Measurements from ENCODE around the gene ATG5.

ATG5 gene

DNA sequence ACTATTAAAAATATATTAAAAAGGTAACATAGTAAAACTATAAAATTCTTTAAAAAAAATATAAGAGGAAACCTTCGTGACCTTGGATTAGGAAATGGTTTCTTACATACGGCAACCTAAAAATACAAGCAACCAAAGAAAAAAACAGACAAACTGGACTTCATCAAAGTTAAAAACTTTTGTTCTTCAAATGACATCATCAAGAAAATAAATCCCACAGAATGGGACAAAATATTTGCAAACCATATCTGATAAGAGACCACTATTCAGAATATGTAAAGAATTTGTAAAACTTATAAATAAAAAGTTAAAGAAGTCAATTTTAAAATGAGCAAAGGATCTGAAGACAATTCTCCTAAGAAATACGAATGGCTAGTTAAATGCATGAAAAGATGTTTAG lies 110.0 kb downstream of the ATG5 start:
- no peak for DNase-seq

DNA sequence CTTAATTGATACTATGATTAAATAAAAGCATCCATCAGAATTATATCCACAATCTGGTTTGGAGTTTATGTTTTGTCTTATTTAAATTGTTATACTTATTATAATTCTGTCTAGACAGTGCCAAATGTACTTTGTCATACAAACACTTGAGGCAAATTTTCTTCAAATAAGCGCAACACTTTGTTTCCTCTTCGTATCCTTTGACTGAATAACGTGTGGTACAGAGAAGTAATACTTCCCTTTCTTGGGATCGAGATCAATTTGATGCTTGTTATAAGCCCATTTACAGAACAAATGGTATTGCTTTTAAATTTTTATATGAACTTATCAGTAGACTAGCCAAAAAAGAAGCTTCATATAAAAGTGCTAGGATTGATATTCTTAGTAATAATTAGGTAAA lies 111.0 kb downstream of the ATG5 start:
- no peak for DNase-seq

DNA sequence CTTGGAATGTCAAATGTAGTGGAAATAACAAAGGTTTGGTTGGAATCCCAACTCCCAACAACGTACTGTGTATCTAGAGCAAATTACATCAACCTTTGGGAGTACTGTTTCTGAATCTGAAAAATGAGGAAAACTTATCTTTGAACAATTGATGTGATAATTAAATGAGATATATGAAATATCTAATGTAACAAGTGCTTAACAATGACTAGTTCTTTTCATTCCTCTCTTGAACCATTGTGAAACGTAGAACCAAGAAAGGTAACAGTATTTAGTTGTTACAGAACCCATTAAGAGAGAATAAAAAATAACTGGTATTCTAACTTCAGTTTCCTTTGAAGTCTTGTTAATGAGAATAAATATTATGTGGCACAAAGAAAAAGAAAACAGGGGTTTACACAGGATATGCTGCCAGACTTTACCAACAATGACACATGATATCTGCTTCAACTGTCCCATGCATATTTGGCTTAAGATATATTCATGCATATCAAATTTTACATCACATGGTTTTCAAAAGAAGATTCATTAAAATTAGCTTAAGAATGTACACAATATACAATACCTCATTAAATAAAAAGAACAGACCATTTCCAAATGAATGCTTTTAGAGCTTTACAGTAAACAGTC lies 111.8 kb downstream of the ATG5 start:
- no peak for DNase-seq

DNA sequence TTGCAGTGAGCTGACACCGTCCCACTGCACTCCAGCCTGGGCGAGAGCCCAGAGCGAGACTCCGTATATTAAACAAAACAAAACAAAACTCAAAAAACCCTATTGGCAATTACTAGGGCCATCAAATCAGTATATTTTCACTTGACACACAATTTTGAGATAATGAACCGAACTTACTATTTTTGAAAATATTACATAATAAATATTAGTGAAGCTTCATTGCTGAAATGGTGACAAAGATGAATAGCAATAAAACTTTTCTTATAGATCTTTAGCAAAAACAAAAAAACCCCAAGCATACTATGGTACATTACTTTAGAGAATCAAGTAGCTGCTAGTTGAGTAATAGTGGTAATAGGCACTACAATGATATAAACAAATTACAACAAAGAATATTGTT lies 113.0 kb downstream of the ATG5 start:
- no peak for DNase-seq

DNA sequence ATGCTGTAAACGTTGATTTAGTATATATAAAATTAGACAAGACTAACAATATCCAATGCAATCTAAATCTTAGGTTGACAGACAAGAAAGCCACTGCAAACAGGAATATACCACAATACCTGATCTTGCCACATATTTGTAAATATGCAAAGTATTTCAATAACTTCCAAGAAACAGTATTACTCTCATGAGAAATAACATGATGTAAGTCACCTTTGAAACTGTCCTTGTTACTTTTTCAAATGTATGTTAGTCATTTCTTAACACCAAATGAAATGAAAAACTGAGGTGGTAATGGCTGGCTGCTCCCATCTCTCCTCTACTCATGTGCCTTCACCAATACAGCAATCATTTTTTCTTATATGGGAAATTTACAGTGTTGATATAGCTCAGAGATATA lies 118.7 kb downstream of the ATG5 start:
- no peak for DNase-seq

DNA sequence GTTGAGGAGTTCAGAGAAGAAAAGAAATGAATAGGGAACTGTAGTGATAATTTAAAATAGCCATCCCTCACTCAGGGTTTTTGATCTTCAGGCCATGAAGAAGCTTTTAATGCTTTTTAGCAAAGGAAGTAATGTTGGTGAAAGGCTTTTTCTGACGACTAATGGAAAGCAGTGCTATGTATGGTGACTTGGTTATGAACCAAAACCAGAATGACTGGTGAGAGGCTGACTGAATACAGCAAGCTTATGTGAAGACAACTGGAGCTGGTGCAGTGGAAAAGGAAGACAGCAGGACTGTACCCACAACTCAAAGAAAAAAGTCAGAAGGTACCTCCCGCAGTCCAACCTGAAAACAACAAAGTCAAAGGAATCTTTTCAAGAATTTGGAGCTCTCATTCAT lies 120.6 kb downstream of the ATG5 start:
- no peak for DNase-seq

DNA sequence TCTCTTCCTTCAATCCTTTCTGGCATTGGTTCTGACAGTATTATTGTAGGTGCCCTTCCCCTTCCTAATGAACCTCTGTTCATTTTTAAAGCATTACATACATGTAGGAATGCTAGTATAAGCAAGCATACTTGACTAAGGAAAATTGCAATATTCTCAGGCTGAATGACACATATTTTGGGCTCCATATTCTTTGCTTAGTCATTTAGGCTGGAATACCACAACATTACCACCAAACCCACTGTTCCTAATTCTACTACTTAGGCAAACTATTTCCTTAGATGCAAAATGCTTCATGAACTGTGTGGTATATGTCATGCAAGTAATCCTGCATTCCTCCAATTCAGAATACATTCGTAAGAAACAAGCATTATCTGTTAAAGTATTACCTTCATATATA lies 125.6 kb downstream of the ATG5 start:
- DNase-seq = no peak

DNA sequence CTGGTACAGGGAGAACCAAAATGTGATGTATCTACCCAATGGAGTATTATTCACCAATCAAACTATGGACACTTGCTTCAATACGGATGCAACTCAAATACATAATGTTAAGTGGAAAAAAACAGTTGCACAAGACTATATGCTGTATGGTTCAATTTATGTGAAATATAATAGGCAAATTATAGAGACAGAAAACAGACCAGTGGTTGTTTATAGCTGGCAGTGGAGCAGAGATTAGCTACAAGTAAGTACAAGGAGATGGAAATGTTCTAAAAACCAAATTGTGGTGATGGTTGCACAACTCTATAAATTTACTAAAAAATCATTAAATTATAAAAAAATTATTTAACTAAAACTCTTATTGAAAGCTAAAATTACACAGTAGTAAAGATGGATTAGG lies 126.2 kb downstream of the ATG5 start:
- DNase-seq = no peak

DNA sequence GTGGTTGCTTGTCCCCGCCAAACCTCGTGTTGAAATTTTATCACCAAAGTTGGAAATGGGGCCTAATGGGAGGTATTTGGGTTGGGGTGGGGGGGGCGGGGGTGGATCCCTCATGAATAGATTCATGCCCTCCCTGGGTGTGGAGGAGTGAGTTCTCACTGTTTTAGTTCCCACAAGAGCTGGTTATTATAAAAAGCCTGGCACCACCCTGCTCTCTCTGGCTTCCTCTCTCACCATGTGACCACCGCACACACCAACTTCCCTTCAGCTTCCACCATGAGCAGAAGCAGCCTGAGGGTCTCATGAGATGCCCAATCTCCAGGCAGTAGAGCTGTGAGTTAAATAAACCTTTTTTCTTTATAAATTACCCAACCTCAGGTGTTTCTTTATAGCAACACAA lies 128.1 kb downstream of the ATG5 start:
- DNase-seq = no peak

DNA sequence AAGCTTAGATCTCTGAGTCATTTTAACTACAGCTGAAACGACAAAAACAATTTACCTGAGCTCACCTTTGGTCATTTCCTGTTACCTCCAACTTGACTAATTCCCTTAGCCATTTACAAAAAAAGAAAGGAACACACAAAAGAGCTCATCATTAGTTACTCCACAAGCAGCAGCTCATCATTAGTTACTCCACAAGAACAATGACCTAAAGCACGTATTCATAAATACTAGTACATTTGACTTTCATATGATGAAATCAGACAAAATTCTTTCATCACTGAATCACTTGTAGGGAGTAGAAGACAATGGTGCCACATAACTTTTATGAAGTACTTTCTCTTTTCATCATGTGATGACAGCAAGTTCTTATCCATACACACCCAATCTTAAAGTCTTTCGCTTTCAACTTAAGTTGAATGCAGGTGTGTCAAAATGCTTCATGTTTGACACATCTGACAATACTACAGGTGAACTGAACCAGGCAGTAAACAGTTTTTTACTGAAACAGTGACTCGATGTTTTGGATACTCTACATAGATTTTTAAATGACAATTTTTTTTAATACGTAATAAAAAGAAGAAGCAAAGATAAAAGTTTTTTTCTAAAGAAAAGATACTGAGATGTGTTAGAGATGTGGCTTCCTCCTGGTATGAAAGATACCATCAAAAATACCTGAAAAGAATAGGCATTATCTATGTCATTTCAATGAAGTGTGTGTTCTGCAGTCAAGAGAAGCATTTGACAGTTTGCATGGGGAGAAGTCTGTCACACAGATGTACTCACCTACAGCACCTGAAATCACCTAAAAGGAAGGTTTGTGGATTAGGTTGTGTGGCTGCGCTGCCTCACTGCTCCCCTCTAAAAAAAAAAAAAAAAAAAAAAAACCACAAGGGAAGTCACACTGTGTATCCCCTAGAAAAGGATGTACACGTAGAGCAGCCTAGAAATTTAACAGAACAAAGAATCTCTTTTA lies 130.3 kb downstream of the ATG5 start:
- no peak for DNase-seq

DNA sequence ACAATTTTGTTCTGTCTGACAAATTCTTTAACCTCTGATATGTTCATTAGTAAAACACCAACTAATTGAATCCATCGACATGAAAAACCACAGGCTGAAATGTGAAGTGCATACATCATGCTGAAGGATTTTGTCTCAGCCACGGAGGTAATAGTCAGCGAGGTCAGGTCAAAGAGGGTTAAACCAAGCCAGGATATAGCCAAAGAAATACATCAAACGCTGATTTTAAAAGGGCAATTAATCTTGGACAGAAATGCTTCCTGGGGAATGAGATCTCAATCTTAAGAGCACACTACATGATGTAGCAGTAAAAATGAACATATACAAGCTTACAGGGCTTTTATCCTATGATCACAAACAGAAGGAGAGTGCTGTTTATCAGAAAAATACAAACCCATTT lies 132.7 kb downstream of the ATG5 start:
- DNase-seq = no peak

DNA sequence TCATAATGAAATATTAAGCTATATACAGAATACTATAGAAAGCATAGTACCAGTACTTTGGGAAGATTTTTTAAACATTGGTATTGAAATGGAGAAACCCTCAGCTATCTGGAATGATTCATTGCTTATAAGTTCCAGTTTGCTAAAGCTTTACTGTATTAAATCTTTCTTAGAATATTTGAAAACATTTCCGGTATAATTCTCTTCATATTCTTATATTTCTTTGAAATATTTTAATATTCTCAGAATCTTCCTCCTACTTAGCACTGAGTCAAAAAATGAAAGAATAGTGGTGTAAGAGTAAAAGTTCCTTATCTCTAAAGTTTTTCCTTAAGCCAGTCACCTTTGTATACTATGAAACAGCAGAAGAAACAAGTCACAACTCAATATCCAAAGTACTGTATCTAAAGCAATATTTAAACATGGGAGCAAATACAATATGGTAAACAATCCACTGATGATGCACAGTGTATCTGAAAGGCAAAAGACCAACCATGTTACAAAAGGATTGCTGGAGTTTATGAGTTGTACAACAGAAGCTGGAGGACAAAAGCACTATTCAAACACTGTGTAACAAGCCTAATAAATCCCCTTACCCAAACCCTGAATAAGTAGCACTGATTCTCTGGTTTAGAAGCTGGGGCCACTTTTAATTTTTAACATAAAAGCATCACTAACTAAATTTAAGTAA lies 137.3 kb downstream of the ATG5 start:
- no peak for DNase-seq

DNA sequence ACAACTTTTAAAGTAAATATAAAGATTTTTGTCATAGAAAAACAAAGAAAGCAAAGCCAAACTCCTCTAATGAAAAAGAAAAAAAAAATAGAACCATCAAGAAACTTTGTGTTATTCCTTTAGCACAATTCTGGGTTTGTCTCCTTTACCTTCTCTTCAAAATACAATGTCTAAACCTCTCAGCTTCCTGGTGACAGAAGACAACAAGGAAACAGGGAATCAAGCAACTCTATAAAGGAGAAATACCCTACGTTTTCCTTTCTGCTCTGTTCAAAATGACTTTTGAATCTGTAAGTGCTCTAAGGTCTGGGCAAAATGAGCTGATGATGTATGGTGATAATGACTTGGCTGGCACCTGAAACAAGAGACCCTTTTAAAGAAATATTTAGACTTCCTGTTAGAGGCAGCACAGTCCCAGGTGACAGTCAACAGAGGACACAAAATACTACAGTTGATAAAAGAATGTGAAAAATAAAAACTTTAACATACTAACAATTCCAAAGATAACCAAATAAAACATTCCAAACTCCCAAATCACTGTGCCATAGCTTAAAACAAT lies 138.1 kb downstream of the ATG5 start:
- no peak for DNase-seq

DNA sequence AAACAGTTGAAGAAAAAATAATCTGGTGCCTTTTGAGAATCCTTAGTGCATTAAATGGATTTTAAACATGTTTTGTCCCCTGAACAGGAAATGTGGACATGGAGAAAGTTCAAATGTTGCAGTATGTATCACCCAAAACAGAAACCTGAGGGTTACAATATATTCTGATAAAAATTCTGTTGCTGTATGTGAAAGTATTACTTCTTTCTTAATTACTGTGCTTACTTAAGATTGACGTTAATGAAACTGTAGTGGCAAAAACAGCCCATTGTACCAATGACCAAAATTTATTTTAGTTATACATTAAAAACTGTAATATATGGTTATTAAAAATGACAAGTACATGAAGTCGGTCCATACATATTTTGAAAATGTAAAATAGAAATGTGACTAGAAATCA lies 138.8 kb downstream of the ATG5 start:
- no peak for DNase-seq

DNA sequence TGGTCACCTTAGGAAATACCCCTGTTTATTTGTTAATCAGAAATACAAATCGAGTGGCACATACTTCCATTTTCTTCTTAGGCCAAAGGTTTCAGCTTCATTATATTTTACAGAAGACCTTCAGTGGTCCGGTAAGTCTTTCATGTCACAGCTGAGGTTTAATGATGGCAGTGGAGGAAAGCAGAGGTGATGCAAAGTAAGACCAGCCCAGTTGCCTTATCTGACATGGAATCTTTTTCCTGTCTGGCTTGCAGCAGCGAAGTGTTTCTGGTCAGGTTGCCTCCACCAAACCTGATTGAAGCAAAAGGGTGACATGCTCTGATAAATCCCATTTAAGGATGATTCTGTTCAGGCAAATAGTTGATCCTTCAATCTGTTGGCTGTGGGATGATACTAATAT lies 139.4 kb downstream of the ATG5 start:
- no peak for DNase-seq

DNA sequence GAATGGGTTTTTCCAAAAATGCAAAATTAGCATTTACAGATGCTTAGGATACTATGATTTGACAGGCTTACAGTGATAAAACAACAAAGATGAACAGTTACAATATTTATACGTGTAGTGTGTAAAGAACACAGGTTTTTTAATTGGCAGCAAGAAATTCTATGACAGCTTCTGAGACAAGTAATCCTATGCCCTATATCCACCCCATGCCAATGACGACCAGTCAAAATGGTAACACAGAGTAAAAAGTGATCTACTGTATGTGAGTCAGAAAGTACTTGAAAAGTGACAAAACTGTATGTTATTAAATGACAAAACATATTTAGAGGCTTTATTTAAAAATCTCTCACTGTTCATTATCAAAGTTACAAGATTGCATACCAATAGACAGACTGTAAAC lies 139.9 kb downstream of the ATG5 start:
- DNase-seq = no peak

DNA sequence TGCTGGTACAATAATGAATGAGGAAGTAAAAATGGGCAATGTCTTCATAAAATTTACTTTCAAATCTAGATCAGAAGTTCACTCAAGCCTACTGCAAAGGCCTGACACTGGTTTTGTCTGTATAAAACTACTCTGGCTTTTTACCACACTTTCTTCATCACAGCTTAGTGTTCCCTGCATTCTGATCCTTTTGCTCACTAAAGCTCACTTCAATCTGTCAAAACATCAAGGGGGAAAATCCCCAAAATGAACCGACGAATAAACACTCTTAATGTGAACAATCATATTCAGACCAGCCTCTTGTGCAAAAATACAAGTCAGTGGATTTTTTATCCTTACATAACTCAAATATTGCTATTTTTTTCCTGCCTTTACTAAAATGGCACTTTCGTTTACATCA lies 140.9 kb downstream of the ATG5 start:
- DNase-seq = no peak

DNA sequence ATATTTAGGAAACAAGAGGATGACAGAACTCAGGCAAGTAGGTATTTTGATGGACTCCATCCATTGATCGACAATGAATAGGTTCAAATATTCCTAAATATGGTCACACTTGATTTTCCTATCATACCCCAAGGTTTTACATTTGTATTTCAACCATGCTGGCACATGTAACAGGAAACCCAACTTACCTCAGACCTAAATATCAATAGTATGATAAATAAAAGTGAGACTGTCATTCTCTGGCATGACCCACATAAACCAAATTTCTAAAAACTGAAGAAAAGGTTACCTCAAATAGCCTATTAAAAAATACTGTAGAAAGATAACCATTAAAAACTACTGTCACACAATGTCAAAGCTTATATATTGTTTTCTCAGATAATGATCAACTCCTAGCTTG lies 142.1 kb downstream of the ATG5 start:
- no peak for DNase-seq

DNA sequence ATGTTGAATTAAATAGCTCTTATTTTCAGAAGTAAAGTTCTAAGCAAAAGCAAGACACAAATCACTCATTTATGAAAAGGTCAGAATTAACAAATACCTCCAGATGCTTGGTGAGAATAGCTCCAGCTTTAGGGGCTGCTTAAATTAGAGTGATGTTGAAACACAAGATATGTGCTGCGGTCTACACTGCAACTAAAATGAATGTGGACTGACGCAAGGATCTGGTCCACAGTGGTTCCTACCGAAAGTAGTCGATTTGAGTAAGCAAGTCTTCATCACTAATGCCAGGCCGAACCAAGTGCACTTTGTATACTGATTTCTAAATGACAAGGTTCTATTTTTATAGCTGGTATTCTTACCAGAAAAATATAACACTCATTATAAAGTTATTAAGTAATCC lies 143.1 kb downstream of the ATG5 start:
- no peak for DNase-seq

DNA sequence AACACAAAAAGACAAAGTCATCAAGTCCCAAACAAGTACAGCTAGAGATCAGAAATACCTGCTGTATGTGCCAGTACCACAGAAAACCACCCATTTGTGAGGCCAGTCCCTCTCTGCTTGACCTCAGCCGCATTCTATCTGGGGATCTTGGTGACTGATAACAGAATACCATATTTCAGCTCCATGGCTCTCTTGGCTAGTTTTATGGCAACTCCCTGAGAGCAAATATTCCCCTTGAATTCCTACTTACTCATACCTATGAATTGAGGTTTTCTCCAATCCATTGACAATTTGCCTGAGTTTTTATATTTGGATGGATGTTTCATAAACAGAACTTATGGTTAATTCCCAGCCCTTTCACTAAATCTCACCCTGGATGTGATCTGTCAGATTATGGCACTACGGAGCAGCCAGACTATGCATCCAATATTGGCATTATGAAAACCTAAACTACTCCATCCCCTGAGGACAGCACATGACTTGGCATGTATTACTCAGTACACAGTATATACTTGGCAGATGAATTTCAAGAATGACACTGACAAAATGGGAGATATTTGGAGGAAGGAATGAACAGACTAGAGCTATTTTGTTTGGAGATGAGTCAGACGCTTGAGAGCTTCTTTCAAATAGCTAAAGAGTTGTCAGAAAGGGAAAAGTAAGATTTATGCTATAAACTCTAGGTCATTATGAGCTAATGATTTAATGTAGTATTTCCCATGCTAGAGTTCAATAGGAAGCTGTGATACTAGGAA lies 143.7 kb downstream of the ATG5 start:
- no peak for DNase-seq

DNA sequence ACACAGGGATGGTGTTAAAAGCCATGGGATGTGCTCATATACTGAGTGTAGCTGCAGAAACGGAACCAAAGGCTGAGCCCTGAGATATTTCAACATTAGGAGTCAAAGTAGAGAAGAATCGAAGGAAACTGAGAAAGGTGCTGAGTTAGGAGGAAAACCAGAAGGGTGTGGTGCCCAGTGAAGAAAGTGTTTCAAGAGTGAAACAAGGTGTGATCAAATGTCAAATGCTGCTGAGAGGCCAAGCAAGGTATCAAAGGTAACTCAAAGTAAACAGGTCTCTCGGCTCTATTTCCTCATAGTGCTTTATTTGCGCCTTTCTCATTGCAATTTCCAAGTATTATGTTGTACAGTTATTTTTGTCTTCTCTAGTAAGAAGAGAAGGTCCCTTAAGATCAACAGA lies 145.4 kb downstream of the ATG5 start:
- no peak for DNase-seq

DNA sequence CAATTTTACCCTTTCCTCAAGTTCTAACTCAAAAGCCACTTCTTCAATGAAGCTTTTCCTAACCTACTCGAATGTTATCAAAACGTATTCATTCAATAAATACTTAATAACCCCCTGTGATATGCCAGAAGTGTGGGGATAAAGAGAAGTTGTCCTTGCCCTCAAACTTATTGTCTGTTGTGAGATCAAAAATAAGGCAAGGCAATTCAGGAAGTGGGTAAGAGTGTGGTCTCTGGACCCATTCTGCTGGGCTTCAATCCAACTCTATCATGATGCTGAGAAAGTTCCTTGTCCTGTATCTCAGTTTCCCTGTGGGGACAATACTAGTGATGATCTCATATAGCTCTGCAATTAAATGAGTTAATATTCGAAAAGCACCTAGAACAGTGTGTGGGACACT lies 146.7 kb downstream of the ATG5 start:
- no peak for DNase-seq

DNA sequence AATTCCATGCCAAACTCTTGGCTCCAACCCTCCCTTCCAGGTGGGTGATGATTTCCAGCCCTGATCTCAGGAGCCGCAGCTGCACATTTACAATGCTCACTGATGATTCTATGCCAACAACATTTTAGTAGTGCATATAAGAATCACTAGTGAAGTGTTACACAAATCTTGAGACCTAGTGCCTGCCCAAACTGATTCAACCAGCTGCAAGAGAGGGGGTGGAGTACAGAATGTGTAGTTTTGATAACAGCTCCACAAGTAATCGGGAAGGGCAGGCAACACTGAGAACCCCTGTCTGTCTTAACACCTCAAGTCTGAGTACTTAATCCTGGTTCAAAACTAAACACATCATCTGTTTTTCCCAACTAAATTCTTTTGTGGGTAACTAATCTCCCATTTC lies 147.8 kb downstream of the ATG5 start:
- no peak for DNase-seq

Measured in NCI-H1694 treated with DMSO at 0.1 percent for 48 hours (cell line).